ENCODE data around the gene NALCN.

DNA sequence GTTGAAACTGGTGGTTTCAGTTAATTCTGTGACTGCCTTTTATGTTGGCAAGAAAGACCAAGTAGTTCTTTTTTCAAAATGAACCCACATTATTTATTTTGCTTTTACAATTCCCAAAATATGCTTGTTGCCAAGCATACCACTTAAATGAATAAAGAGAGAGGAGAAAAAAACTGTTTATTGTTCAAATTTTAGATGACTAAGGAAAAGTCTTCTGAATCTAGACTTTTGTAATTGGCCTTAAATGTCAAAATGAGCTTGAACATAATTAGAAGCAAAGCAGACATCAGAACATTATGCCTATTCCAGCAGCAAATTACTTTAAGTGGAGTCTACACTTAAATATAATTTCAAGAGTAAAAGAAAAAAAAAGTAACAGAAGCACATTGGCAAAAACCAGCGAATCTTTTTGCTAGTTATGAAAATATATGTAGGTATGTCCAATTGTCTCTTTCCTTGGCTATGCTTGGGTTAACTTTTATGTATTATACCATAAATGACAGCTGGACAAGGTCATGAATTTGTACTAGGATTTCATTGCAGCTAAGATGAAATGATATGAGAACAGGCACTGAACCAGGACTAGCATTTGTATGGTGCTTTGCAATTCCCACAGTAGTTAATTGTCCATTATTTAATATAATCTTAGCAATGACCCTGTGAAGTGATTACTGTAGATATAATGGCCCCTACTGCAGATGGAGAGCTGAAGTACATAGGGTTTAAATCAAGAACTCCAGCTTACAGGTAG is 211.9 kb downstream of the NALCN start:
- TF ChIP-seq POLR2A (IDR thresholded peaks at IDR 0.05) = no peak
- TF ChIP-seq, protein P1, sequence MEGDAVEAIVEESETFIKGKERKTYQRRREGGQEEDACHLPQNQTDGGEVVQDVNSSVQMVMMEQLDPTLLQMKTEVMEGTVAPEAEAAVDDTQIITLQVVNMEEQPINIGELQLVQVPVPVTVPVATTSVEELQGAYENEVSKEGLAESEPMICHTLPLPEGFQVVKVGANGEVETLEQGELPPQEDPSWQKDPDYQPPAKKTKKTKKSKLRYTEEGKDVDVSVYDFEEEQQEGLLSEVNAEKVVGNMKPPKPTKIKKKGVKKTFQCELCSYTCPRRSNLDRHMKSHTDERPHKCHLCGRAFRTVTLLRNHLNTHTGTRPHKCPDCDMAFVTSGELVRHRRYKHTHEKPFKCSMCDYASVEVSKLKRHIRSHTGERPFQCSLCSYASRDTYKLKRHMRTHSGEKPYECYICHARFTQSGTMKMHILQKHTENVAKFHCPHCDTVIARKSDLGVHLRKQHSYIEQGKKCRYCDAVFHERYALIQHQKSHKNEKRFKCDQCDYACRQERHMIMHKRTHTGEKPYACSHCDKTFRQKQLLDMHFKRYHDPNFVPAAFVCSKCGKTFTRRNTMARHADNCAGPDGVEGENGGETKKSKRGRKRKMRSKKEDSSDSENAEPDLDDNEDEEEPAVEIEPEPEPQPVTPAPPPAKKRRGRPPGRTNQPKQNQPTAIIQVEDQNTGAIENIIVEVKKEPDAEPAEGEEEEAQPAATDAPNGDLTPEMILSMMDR (IDR thresholded peaks at IDR 0.05) = no peak

Data from uterus (tissue), 2 donors.